ENCODE results near the gene NTSR1.

NTSR1 gene

GRCh38 chr20:62802026-62802712, 93.5 kb downstream of the NTSR1 start:
- DNase-seq (ENCODE audit: low read depth), result no peak

- DNase-seq (ENCODE audit: low read depth), result no peak
Measured at GRCh38 chr20:62804021-62804626, 95.5 kb downstream of the NTSR1 start.

GRCh38 chr20:62804627-62805154, 96.1 kb downstream of the NTSR1 start, which contains the start of gene OGFR:
OGFR (plus strand) TSS chr20:62804835; CDS start chr20:62804860, 25 bp downstream.
- DNase-seq (ENCODE audit: low read depth), result peak; percentile 69

GRCh38 chr20:62805155-62805710, 96.6 kb downstream of the NTSR1 start:
- DNase-seq (ENCODE audit: low read depth), result no peak

- DNase-seq (ENCODE audit: low read depth), result no peak
Measured at GRCh38 chr20:62805711-62806382, 97.2 kb downstream of the NTSR1 start.

GRCh38 chr20:62806383-62807050, 97.9 kb downstream of the NTSR1 start:
- no peak for DNase-seq (ENCODE audit: low read depth)

- DNase-seq (ENCODE audit: low read depth), result no peak
Measured at GRCh38 chr20:62807444-62808210, 99.0 kb downstream of the NTSR1 start.

- peak; percentile 75 for DNase-seq (ENCODE audit: low read depth)
Measured at GRCh38 chr20:62808211-62808865, 99.7 kb downstream of the NTSR1 start.

- no peak for DNase-seq (ENCODE audit: low read depth)
Measured at GRCh38 chr20:62809530-62810428, 101.1 kb downstream of the NTSR1 start.

- no peak for DNase-seq (ENCODE audit: low read depth)
Measured at GRCh38 chr20:62811320-62811719, 102.7 kb downstream of the NTSR1 start.

- DNase-seq (ENCODE audit: low read depth), result no peak
Measured at GRCh38 chr20:62811720-62812119, 103.1 kb downstream of the NTSR1 start.

All from activated T-cell treated with anti-CD3 and anti-CD28 coated beads for 1 hour (primary cell).